ENCODE data around the gene DLGAP5.

- TF ChIP-seq CTCF (IDR thresholded peaks at IDR 0.05; ENCODE audit: poor library complexity, severe bottlenecking) = no peak
- TF ChIP-seq TAF1 (IDR thresholded peaks at IDR 0.05; ENCODE audit: low read depth) = no peak
- no peak for TF ChIP-seq POLR2AphosphoS5 (IDR thresholded peaks at IDR 0.05)
- no peak for TF ChIP-seq EZH2 (IDR thresholded peaks at IDR 0.05; ENCODE audit: borderline replicate concordance, insufficient read depth, low read length, poor library complexity, severe bottlenecking)
- TF ChIP-seq RAD21 (conservative IDR thresholded peaks at IDR 0.05) = no peak
These were observed 61.8 kb downstream of the DLGAP5 start for GRCh38 chr14:55129428-55130195.
